HEK293T (cell line): ENCODE measurements around the gene RNF38.
"Not testable (repeated sequence)": the region's sequence is repeated elsewhere in the genome, so short reads cannot be mapped to it uniquely, and the experiment has no call there.

ENCODE experiments used
- FOXA1 ChIP-seq: fragments of 450-650 bp; IDR thresholded peaks from 2 replicates; pipeline ENCODE4 v1.6.1; 2016; ENCODE audit warnings: mild to moderate bottlenecking
- FOXM1 ChIP-seq: fragments of 450-650 bp; IDR thresholded peaks from 2 replicates; pipeline ENCODE4 v1.6.1; 2017; ENCODE audit warnings: mild to moderate bottlenecking, borderline replicate concordance
- HDGF ChIP-seq: fragments of 450-650 bp; IDR thresholded peaks from 2 replicates; pipeline ENCODE4 v1.6.1; 2017; ENCODE audit warnings: antibody characterized with exemption, borderline replicate concordance
- SP1 ChIP-seq: fragments of 450-650 bp; IDR thresholded peaks from 2 replicates; pipeline ENCODE4 v1.6.1; 2017

GRCh38 chr9:36446678-36447077 lies 46.6 kb upstream of the RNF38 start:
- not testable (repeated sequence) for TF ChIP-seq SP1, HDGF, FOXA1, FOXM1
